Fibroblast of skin of scalp (primary cell): ENCODE data around the gene SMAGP.

Source experiments
- DNase-seq: peaks from one replicate; pipeline ENCODE4 v3.0.0-alpha.2; 2013

SMAGP gene

GRCh38 chr12:51195841-51196240 lies 74.4 kb downstream of the SMAGP start:
- DNase-seq = no peak
